VCaP (cell line): ENCODE data around the gene TMEM30A.

Source experiments
- H3K27ac ChIP-seq: fragments of 450-650 bp; 2 replicates; pipeline ENCODE4 v1.5.1; 2017
- TF ChIP-seq, protein P1 (sequence below): fragments of 450-650 bp; conservative IDR thresholded peaks from 2 replicates; pipeline ENCODE4 v1.5.1; 2017; ENCODE audit warnings: mild to moderate bottlenecking, moderate library complexity

Gene TMEM30A

DNA sequence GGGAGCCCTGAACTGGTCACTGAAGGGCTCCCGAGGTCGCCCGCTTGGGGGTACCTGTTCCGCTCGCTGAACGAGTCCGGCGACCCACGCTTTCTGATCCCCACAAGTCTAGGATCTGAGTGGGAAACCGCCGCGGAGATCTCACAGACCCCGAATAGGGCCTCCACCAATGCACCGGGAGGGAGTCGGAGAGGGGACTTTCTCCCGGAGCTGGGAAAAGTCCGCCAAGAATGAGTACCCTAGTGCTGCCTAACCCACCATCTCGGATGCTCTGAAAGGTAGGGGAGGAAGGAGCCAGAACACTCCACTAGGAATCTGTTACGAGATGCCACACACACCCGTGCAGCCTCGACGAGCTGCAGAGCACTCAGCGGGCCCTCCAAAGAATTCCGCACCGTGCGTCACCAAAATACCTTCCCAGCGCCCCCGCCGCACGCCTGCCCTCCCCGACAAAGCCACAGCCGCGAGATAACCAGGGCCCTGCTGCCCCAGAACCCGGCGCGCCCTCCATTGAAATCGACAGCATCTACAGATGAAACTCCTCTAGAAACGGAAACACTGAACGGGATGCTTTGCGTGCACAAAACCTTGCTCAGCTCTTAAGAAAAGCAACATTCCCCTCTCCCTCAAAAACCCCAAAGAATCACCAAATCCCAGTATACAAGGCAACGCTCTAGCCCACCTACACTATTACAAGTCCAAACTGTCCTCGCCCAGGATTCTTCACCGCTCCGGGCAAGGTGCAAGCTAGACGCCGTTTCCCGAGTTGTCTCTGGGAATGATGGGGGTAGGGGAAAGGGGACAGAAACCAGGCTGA, 79.4 kb downstream of the TMEM30A start:
- TF ChIP-seq, protein P1, sequence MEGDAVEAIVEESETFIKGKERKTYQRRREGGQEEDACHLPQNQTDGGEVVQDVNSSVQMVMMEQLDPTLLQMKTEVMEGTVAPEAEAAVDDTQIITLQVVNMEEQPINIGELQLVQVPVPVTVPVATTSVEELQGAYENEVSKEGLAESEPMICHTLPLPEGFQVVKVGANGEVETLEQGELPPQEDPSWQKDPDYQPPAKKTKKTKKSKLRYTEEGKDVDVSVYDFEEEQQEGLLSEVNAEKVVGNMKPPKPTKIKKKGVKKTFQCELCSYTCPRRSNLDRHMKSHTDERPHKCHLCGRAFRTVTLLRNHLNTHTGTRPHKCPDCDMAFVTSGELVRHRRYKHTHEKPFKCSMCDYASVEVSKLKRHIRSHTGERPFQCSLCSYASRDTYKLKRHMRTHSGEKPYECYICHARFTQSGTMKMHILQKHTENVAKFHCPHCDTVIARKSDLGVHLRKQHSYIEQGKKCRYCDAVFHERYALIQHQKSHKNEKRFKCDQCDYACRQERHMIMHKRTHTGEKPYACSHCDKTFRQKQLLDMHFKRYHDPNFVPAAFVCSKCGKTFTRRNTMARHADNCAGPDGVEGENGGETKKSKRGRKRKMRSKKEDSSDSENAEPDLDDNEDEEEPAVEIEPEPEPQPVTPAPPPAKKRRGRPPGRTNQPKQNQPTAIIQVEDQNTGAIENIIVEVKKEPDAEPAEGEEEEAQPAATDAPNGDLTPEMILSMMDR = no peak
- H3K27ac ChIP-seq = no peak overlapping the region

DNA sequence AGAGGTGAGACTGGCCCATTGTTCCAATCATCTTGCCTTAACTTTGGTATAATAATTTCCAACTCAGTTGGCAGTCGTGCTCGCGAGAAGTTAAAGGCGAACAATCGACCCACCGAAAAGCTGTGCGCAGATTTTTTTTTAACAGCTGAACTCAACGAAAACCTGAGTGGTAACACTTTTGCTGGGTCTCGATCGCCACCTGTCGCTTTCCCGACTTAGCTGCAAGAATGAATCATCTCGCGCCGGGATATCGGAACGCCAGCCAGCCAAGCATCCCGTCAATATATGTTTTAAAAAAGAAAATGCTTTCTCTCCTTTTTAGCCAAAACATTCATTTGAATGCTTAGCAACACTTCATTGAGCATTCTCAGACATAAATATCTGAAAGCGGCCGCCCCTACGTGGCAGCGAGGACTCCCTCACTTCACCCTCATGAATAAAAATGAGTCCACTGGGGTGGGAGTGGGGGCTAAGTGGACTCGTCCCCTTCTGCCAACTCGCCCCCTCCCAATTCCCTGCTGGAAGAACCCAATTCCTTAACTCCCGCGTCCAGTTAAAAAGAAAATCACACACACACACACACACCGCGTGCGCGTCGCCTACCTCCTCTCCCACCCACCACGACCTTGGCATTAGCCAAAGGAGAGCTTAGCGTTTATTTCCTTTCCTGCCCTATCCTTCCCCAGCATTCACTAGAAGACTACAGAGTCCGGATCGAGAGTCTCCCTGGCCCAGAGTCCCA, 80.2 kb downstream of the TMEM30A start:
- TF ChIP-seq, protein P1 = peak; percentile 85
- no peak overlapping the region for H3K27ac ChIP-seq

DNA sequence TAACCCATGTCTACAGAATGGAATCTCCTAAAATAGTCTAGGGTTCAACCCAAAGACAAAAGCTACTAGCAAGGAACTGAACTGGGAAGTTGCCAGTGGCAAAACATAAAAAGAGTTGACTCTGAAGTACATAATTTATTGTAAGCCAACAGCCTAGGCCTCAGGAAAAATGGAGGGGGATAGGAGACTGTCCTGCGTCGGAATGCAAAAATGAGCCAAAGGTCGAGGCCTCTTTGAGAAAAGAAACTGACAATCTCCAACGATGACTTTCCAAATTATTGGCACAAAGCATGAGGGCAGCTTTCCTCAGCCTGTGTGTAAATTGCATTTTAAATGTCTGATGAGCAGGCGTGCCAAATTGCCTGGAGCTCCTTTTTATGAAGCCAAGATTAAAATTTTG, 80.9 kb downstream of the TMEM30A start:
- H3K27ac ChIP-seq = no peak overlapping the region

More for the DNA sequence above, 80.9 kb downstream of the TMEM30A start:
- TF ChIP-seq, protein P1 = no peak
